ENCODE measurements around the gene STX16. TPM values are rescaled to one million over a fixed set of nuclear protein-coding genes. Genes with fewer than 3 reads are reported as not detected.
A peak's percentile ranks its signal among the peaks of the same experiment; 100 is the strongest.

Gene STX16
- total RNA-seq, 1 donor from 2014 or later: 78.8 TPM

- Mint-ChIP-seq H3K4me3 (ENCODE audit: low read depth) (no peak overlapping the region), H3K4me1 (ENCODE audit: low read depth) (no peaks in the 10 kb centered on the region), H3K27me3 (peaks cover 22% of the 10 kb centered on the region), H3K36me3 (ENCODE audit: insufficient read depth) (no peaks in the 10 kb centered on the region), H3K9me3 (ENCODE audit: low read depth) (no peaks in the 10 kb centered on the region), H3K27ac (peak overlapping the region; percentile 26)
- TF ChIP-seq, protein P1, sequence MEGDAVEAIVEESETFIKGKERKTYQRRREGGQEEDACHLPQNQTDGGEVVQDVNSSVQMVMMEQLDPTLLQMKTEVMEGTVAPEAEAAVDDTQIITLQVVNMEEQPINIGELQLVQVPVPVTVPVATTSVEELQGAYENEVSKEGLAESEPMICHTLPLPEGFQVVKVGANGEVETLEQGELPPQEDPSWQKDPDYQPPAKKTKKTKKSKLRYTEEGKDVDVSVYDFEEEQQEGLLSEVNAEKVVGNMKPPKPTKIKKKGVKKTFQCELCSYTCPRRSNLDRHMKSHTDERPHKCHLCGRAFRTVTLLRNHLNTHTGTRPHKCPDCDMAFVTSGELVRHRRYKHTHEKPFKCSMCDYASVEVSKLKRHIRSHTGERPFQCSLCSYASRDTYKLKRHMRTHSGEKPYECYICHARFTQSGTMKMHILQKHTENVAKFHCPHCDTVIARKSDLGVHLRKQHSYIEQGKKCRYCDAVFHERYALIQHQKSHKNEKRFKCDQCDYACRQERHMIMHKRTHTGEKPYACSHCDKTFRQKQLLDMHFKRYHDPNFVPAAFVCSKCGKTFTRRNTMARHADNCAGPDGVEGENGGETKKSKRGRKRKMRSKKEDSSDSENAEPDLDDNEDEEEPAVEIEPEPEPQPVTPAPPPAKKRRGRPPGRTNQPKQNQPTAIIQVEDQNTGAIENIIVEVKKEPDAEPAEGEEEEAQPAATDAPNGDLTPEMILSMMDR (IDR thresholded peaks at IDR 0.05; ENCODE audit: unreplicated experiment): no peak
- no peak for DNase-seq (ENCODE audit: low spot score, unreplicated experiment)
Observed at GRCh38 chr20:58624687-58625086, 26.4 kb upstream of the STX16 start.

DNA sequence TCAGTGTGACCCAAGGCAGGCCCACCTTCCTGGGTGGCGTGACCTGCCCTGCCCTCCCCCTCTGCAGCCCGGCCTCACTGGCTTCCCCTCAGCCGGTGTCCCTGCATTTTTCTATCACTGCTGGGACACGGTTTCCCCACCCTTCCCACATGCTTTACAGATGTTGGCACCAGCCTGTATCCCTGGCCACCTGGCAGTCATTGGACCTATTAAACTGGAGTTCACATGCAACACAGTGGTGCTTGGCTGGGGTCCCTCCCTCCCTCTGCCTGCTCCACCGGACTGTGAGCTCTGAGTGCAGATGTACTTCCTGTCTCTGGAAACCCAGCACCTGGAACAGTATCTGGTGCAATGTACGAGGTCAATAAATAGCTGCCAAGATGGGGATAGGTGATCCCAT, 25.5 kb upstream of the STX16 start:
- Mint-ChIP-seq H3K27me3 (peaks cover 20% of the 10 kb centered on the region), H3K9me3 (ENCODE audit: low read depth) (no peaks in the 10 kb centered on the region), H3K36me3 (ENCODE audit: insufficient read depth) (no peaks in the 10 kb centered on the region), H3K4me1 (ENCODE audit: low read depth) (no peaks in the 10 kb centered on the region), H3K27ac (no peak overlapping the region), H3K4me3 (ENCODE audit: low read depth) (no peak overlapping the region)
- no peak for DNase-seq (ENCODE audit: low spot score, unreplicated experiment)
- TF ChIP-seq, protein P1 (IDR thresholded peaks at IDR 0.05; ENCODE audit: unreplicated experiment): no peak

DNA sequence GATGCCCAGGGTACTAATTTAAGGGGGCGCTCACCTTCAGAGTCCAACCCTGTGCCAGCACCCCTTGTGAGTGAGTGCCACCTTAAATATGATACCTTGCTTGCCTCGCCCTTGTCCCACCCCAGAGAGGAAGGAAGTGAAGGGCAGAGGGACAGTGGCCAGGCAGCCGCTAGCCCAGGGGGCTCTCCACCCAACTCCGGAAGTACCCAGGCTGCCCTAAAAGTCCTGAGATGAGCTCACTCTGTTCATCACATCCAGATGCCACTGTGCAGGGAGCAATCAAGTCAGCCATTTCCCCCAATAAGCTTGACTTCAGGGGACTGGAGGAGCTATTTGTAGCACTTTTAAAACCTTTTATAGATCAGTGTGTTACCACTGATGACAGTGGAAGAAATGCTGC, 25.0 kb upstream of the STX16 start:
- H3K27me3 Mint-ChIP-seq: peaks cover 20% of the 10 kb centered on the region
- H3K4me1 Mint-ChIP-seq (ENCODE audit: low read depth): no peaks in the 10 kb centered on the region
- H3K27ac Mint-ChIP-seq: no peak overlapping the region
- no peaks in the 10 kb centered on the region for H3K9me3 Mint-ChIP-seq (ENCODE audit: low read depth)
- no peaks in the 10 kb centered on the region for H3K36me3 Mint-ChIP-seq (ENCODE audit: insufficient read depth)
- TF ChIP-seq, protein P1 (IDR thresholded peaks at IDR 0.05; ENCODE audit: unreplicated experiment): no peak
- H3K4me3 Mint-ChIP-seq (ENCODE audit: low read depth): no peak overlapping the region
- no peak for DNase-seq (ENCODE audit: low spot score, unreplicated experiment)

DNA sequence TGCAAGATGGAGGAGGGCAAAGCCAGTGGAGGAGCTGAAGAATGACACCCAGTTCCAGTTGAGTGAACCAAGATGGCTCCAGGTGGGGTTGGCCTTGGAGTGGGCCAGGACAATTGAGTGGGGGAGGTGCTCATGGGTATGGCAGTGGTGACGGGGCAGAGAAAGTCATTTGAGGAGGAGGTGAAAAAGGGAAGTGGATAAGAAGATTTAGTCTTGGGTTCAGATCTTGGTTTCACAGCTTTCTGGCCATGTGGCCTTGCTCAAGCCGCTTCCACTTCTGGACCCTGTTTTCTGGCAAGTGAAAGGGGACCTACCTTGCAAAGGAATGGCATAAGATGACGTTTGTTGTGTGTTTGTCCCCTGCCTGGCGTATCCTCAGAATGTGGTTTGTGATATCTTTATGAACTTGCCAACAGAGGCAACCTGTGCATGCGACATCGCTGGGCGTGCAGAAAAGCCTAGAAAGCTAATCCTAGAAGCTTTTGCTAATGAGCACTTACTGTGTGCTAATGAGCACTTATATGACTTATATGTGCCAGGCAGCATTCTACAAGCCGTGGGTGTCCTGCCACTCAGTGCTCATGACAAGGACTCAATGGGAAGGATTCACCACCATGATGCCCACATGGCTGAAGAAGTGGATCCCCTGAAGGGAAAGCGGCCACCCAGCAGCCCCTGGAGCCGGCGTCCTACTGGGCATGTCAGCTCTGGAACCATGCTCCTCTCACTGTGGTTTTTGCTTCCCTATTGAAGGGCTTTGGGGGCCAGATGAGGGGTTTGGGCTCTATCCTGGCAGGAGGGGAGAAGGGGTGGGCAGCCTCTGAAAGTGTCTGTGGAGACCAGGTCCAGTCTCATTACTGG, 23.6 kb upstream of the STX16 start:
- Mint-ChIP-seq H3K27me3 (peaks cover 13% of the 10 kb centered on the region), H3K4me1 (ENCODE audit: low read depth) (no peaks in the 10 kb centered on the region), H3K4me3 (ENCODE audit: low read depth) (no peak overlapping the region), H3K36me3 (ENCODE audit: insufficient read depth) (no peaks in the 10 kb centered on the region), H3K9me3 (ENCODE audit: low read depth) (no peaks in the 10 kb centered on the region), H3K27ac (no peak overlapping the region)
- DNase-seq (ENCODE audit: low spot score, unreplicated experiment): no peak
- TF ChIP-seq, protein P1 (IDR thresholded peaks at IDR 0.05; ENCODE audit: unreplicated experiment): no peak

DNA sequence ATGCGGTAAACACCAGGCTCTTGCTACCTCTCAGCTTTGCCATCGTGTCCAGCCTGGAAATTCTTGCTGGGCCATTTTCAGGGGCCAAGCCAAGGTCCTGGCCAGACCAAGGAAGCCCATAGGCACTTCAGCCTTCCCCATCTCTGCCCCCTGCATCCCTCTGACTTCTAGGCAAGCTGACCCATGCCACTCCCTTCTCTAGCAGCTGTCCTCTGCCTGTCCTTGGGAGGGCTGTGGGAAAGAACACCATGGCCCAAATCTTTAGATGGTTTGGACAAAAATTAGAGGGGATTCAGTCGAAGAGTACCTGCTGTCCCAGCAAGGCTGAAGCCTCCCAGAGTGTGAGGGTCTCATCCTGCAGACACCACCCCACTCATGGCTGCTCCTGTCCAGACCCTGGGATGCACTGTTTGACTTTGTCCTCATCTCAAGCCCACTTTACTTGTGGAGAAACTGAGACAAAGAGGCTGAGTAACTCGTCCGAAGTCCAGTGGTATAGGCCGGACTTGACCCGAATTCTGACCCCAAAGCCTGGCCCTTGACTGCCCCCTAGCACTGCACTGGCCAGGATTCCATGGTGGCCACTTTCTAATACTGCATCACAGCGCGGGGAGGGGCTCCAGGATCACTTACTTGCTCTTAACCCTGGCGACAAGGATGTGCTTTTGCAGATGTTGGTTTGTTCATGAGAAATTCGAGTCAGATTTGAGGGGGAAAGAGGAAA, 22.4 kb upstream of the STX16 start:
- TF ChIP-seq, protein P1 (IDR thresholded peaks at IDR 0.05; ENCODE audit: unreplicated experiment): no peak
- no peaks in the 10 kb centered on the region for H3K9me3 Mint-ChIP-seq (ENCODE audit: low read depth)

More for the DNA sequence above, 22.4 kb upstream of the STX16 start:
- no peak for DNase-seq (ENCODE audit: low spot score, unreplicated experiment)
- Mint-ChIP-seq H3K4me3 (ENCODE audit: low read depth) (no peak overlapping the region), H3K4me1 (ENCODE audit: low read depth) (no peaks in the 10 kb centered on the region), H3K27ac (no peak overlapping the region), H3K36me3 (ENCODE audit: insufficient read depth) (no peaks in the 10 kb centered on the region), H3K27me3 (peaks cover 13% of the 10 kb centered on the region)
